GM18951 (cell line): ENCODE results near the gene MIB1.

ENCODE experiments used
- POLR2A ChIP-seq: IDR thresholded peaks from 4 replicates; pipeline ENCODE4 v1.6.1; 2011; ENCODE audit warnings: mild to moderate bottlenecking; ENCODE audit not compliant: insufficient read length, insufficient read depth; ENCODE audit errors: extremely low read depth
- in situ Hi-C: fragments of 300-500 bp; cut with MboI; formaldehyde crosslinking; loops from one replicate; pipeline ENCODE4 v1.12.0; 2022; ENCODE audit warnings: low sequenced_read_pairs, mixed read lengths, inconsistent platforms; ENCODE audit not compliant: unreplicated experiment

Gene MIB1

GRCh38 chr18:21853016-21853415 is 112.4 kb downstream of the MIB1 start:
- in situ Hi-C loops, result no loop called here
- TF ChIP-seq POLR2A, result no peak

- no peak for TF ChIP-seq POLR2A
- in situ Hi-C loops, result no loop called here
These were observed 113.4 kb downstream of the MIB1 start for GRCh38 chr18:21853775-21854552.

GRCh38 chr18:21855432-21855831 is 114.8 kb downstream of the MIB1 start:
- in situ Hi-C loops, result no loop called here
- no peak for TF ChIP-seq POLR2A

GRCh38 chr18:21857871-21858270 is 117.3 kb downstream of the MIB1 start:
- TF ChIP-seq POLR2A, result no peak
- in situ Hi-C loops, result no loop called here

- TF ChIP-seq POLR2A, result no peak
- in situ Hi-C loops, result no loop called here
These were observed 118.0 kb downstream of the MIB1 start for GRCh38 chr18:21858544-21858943.

- in situ Hi-C loops, result no loop called here
These were observed 123.8 kb downstream of the MIB1 start for GRCh38 chr18:21864386-21864785.

GRCh38 chr18:21865043-21865442 is 124.5 kb downstream of the MIB1 start:
- no peak for TF ChIP-seq POLR2A
- in situ Hi-C loops, result no loop called here

More at GRCh38 chr18:21864386-21864785, 123.8 kb downstream of the MIB1 start:
- no peak for TF ChIP-seq POLR2A

GRCh38 chr18:21868770-21869169 is 128.2 kb downstream of the MIB1 start:
- in situ Hi-C loops, result no loop called here
- TF ChIP-seq POLR2A, result no peak

GRCh38 chr18:21889570-21889969 is 149.0 kb downstream of the MIB1 start:
- no peak for TF ChIP-seq POLR2A
- in situ Hi-C loops, result no loop called here

GRCh38 chr18:21894619-21895367 is 154.2 kb downstream of the MIB1 start:
- TF ChIP-seq POLR2A, result no peak
- in situ Hi-C loops, result no loop called here

GRCh38 chr18:21896732-21897336 is 156.2 kb downstream of the MIB1 start:
- in situ Hi-C loops, result no loop called here
- no peak for TF ChIP-seq POLR2A

- in situ Hi-C loops, result no loop called here
- TF ChIP-seq POLR2A, result no peak
These were observed 157.2 kb downstream of the MIB1 start for GRCh38 chr18:21897811-21898210.

- in situ Hi-C loops, result no loop called here
- no peak for TF ChIP-seq POLR2A
These were observed 160.2 kb downstream of the MIB1 start for GRCh38 chr18:21900605-21901352.
